ENCODE data around the gene NMNAT1.

NMNAT1 gene

GRCh38 chr1:9905010-9905409 lies 38.3 kb upstream of the NMNAT1 start:
- Histone ChIP-seq H3K27ac (no peak overlapping the region), H3K27me3 (no peaks in the 10 kb centered on the region), H3K4me3 (no peak overlapping the region), H4K20me1 (peaks cover 0 to 16% (median 0%) of the 10 kb centered on the region in 11 experiments; a peak in 5 of 22 replicates), H3K4me1 (peaks cover 24 to 58% (median 43%) of the 10 kb centered on the region in 10 experiments), H3K9ac (no peak overlapping the region), H3K36me3 (no peaks in the 10 kb centered on the region), H3K4me2 (peak overlapping the region in 7 of 11 experiments; percentile 5 to 61 (median 32); a peak in 11 of 22 replicates), H3K9me3 (replicated peaks in 1 of 11) (no peaks in the 10 kb centered on the region)
- no peak for TF ChIP-seq Cebpa-rat (IDR thresholded peaks at IDR 0.05)

- Histone ChIP-seq H3K27ac (no peak overlapping the region), H3K36me3 (no peaks in the 10 kb centered on the region)
These were observed 36.8 kb upstream of the NMNAT1 start for GRCh38 chr1:9906466-9906865.

GRCh38 chr1:9907441-9907840 lies 35.8 kb upstream of the NMNAT1 start:
- Histone ChIP-seq H3K4me2 (peak overlapping the region in 1 of 11 experiments; percentile 97; a peak in 3 of 22 replicates), H3K36me3 (no peaks in the 10 kb centered on the region)

More at GRCh38 chr1:9906466-9906865, 36.8 kb upstream of the NMNAT1 start:
- Histone ChIP-seq H3K9me3 (replicated peaks in 1 of 11) (no peaks in the 10 kb centered on the region), H3K4me1 (peaks cover 18 to 52% (median 35%) of the 10 kb centered on the region in 10 experiments), H3K27me3 (no peaks in the 10 kb centered on the region), H3K4me2 (peak overlapping the region in 1 of 11 experiments; percentile 45; a peak in 2 of 22 replicates), H3K4me3 (no peak overlapping the region), H4K20me1 (peaks cover 0 to 16% (median 0%) of the 10 kb centered on the region in 11 experiments; a peak in 5 of 22 replicates), H3K9ac (no peak overlapping the region)
- TF ChIP-seq Cebpa-rat (IDR thresholded peaks at IDR 0.05) = no peak

GRCh38 chr1:9908871-9909233 lies 34.4 kb upstream of the NMNAT1 start:
- peak overlapping the region in 1 of 11 experiments; percentile 80; a peak in 1 of 22 replicates for H3K27ac ChIP-seq
- peaks cover 0 to 12% (median 0%) of the 10 kb centered on the region in 11 experiments; a peak in 4 of 22 replicates for H4K20me1 ChIP-seq
- TF ChIP-seq Cebpa-rat (IDR thresholded peaks at IDR 0.05) = no peak
- peaks cover 21 to 51% (median 37%) of the 10 kb centered on the region in 10 experiments for H3K4me1 ChIP-seq
- H3K4me2 ChIP-seq = peak overlapping the region; percentile 93 to 100 (median 99)
- H3K9me3 ChIP-seq (replicated peaks in 1 of 11) = no peaks in the 10 kb centered on the region
- H3K27me3 ChIP-seq = no peaks in the 10 kb centered on the region
- H3K36me3 ChIP-seq = no peaks in the 10 kb centered on the region
- H3K4me3 ChIP-seq = peak overlapping the region; percentile 81 to 95 (median 91)
- peak overlapping the region; percentile 87 to 94 (median 91); a peak in 20 of 22 replicates for H3K9ac ChIP-seq

More at GRCh38 chr1:9907441-9907840, 35.8 kb upstream of the NMNAT1 start:
- no peak for TF ChIP-seq Cebpa-rat (IDR thresholded peaks at IDR 0.05)
- peaks cover 0 to 12% (median 0%) of the 10 kb centered on the region in 11 experiments; a peak in 4 of 22 replicates for H4K20me1 ChIP-seq
- no peak overlapping the region for H3K27ac ChIP-seq
- H3K27me3 ChIP-seq = no peaks in the 10 kb centered on the region
- no peaks in the 10 kb centered on the region for H3K9me3 ChIP-seq (replicated peaks in 1 of 11)
- H3K4me1 ChIP-seq = peaks cover 21 to 51% (median 37%) of the 10 kb centered on the region in 10 experiments
- H3K9ac ChIP-seq = no peak overlapping the region
- H3K4me3 ChIP-seq = no peak overlapping the region

GRCh38 chr1:9909234-9910046 lies 33.8 kb upstream of the NMNAT1 start:
- peak overlapping the region; percentile 93 to 100 (median 99) for H3K4me2 ChIP-seq
- H3K27me3 ChIP-seq = no peaks in the 10 kb centered on the region
- peak overlapping the region; percentile 80 to 90 (median 82) for H3K27ac ChIP-seq
- H3K4me1 ChIP-seq = peaks cover 21 to 48% (median 37%) of the 10 kb centered on the region in 10 experiments
- peak overlapping the region; percentile 81 to 95 (median 91) for H3K4me3 ChIP-seq
- TF ChIP-seq Cebpa-rat (IDR thresholded peaks at IDR 0.05) = no peak
- no peaks in the 10 kb centered on the region for H3K36me3 ChIP-seq
- H4K20me1 ChIP-seq = peaks cover 0 to 12% (median 0%) of the 10 kb centered on the region in 11 experiments; a peak in 4 of 22 replicates
- no peaks in the 10 kb centered on the region for H3K9me3 ChIP-seq (replicated peaks in 1 of 11)
- H3K9ac ChIP-seq = peak overlapping the region; percentile 87 to 94 (median 91)

GRCh38 chr1:9910076-9910422 lies 33.2 kb upstream of the NMNAT1 start, which contains the start of gene CTNNBIP1:
CTNNBIP1 (minus strand) TSS chr1:9910269; CDS start chr1:9872064, 38,205 bp downstream.
- peak within 1 kb of the TSS; percentile 93 to 100 (median 99) for H3K4me2 ChIP-seq
- TF ChIP-seq Cebpa-rat (IDR thresholded peaks at IDR 0.05) = no peak
- peaks cover 21 to 42% (median 33%) of the 10 kb centered on the region in 10 experiments for H3K4me1 ChIP-seq
- H3K9me3 ChIP-seq (replicated peaks in 1 of 11) = no peaks in the 10 kb centered on the region
- H3K36me3 ChIP-seq = no peaks in the 10 kb centered on the region
- H3K27ac ChIP-seq = peak within 1 kb of the TSS; percentile 80 to 90 (median 82)
- peaks cover 0 to 12% (median 0%) of the 10 kb centered on the region in 11 experiments; a peak in 3 of 22 replicates for H4K20me1 ChIP-seq
- no peaks in the 10 kb centered on the region for H3K27me3 ChIP-seq
- H3K9ac ChIP-seq = peak within 1 kb of the TSS; percentile 87 to 94 (median 91)
- peak within 1 kb of the TSS; percentile 81 to 95 (median 91) for H3K4me3 ChIP-seq

- H3K9me3 ChIP-seq (replicated peaks in 1 of 11) = no peaks in the 10 kb centered on the region
- H3K4me1 ChIP-seq = peaks cover 21 to 36% (median 31%) of the 10 kb centered on the region in 10 experiments
- H4K20me1 ChIP-seq = peaks cover 0 to 12% (median 0%) of the 10 kb centered on the region in 11 experiments; a peak in 3 of 22 replicates
- peak overlapping the region; percentile 48 to 83 (median 78) for H3K27ac ChIP-seq
- TF ChIP-seq Cebpa-rat (IDR thresholded peaks at IDR 0.05) = no peak
- H3K9ac ChIP-seq = peak overlapping the region; percentile 67 to 82 (median 77)
- peak overlapping the region; percentile 57 to 71 (median 64) for H3K4me3 ChIP-seq
- H3K27me3 ChIP-seq = no peaks in the 10 kb centered on the region
- H3K36me3 ChIP-seq = no peaks in the 10 kb centered on the region
- H3K4me2 ChIP-seq = peak overlapping the region; percentile 71 to 97 (median 82)
These were observed 32.7 kb upstream of the NMNAT1 start for GRCh38 chr1:9910423-9911178.

- Histone ChIP-seq H3K9ac (no peak overlapping the region), H3K27ac (no peak overlapping the region), H4K20me1 (peaks cover 0 to 9% (median 0%) of the 10 kb centered on the region in 11 experiments; a peak in 2 of 22 replicates), H3K4me1 (peaks cover 21 to 32% (median 27%) of the 10 kb centered on the region in 10 experiments), H3K27me3 (no peaks in the 10 kb centered on the region), H3K9me3 (replicated peaks in 1 of 11) (no peaks in the 10 kb centered on the region), H3K4me3 (no peak overlapping the region), H3K4me2 (peak overlapping the region in 1 of 11 experiments; percentile 82; a peak in 1 of 22 replicates), H3K36me3 (no peaks in the 10 kb centered on the region)
- no peak for TF ChIP-seq Cebpa-rat (IDR thresholded peaks at IDR 0.05)
These were observed 30.9 kb upstream of the NMNAT1 start for GRCh38 chr1:9912264-9912936.

All from BLaER1 treated with 17β-estradiol and CSF1 and Interleukin-3, amounts not matched to agents 10 nM and 100 nM (cell line).